ENCODE results near the gene PHETA1.

DNA sequence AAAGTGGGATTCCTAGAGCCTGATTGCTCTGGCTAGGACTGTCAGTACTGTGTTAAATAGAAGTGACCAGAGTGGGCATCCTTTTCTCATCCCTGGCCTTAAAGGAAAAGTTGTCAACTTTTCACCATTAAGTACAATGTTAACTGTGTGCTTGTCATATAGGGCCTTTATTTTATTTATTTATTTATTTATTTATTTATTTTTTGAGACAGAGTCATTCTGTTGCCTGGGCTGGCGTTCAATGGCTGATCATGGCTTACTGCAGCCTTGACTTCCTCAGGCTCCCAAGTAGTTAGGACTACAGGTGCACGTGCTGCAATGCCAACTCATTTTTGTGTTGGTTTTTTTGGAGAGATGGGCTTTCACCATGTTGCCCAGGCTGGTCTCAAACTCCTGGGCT, 48.4 kb upstream of the PHETA1 start:
- TF ChIP-seq, protein P1, sequence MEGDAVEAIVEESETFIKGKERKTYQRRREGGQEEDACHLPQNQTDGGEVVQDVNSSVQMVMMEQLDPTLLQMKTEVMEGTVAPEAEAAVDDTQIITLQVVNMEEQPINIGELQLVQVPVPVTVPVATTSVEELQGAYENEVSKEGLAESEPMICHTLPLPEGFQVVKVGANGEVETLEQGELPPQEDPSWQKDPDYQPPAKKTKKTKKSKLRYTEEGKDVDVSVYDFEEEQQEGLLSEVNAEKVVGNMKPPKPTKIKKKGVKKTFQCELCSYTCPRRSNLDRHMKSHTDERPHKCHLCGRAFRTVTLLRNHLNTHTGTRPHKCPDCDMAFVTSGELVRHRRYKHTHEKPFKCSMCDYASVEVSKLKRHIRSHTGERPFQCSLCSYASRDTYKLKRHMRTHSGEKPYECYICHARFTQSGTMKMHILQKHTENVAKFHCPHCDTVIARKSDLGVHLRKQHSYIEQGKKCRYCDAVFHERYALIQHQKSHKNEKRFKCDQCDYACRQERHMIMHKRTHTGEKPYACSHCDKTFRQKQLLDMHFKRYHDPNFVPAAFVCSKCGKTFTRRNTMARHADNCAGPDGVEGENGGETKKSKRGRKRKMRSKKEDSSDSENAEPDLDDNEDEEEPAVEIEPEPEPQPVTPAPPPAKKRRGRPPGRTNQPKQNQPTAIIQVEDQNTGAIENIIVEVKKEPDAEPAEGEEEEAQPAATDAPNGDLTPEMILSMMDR (conservative IDR thresholded peaks at IDR 0.05): no peak
- TF ChIP-seq EZH2 (IDR thresholded peaks at IDR 0.05; ENCODE audit: low read depth): no peak

All from PC-9 (cell line).